Fibroblast of skin of abdomen (primary cell): Measurements from ENCODE around the gene TRIO.
A peak's percentile ranks its signal among the peaks of the same experiment; 100 is the strongest.

Experiments
- DNase-seq: peaks from one replicate; pipeline ENCODE4 v3.0.0-alpha.2; 2013

Gene TRIO

GRCh38 chr5:14305045-14305444 is 161.9 kb downstream of the TRIO start:
- DNase-seq: peak; percentile 54

- DNase-seq: no peak
Observed at GRCh38 chr5:14306329-14306815, 163.2 kb downstream of the TRIO start.

- no peak for DNase-seq
Observed at GRCh38 chr5:14308384-14309154, 165.4 kb downstream of the TRIO start.

- no peak for DNase-seq
Observed at GRCh38 chr5:14309199-14309598, 166.1 kb downstream of the TRIO start.

- no peak for DNase-seq
Observed at GRCh38 chr5:14309878-14310531, 166.9 kb downstream of the TRIO start.

GRCh38 chr5:14310901-14311300 is 167.8 kb downstream of the TRIO start:
- no peak for DNase-seq

GRCh38 chr5:14313986-14314690 is 171.0 kb downstream of the TRIO start:
- DNase-seq: no peak

GRCh38 chr5:14316471-14316870 is 173.3 kb downstream of the TRIO start:
- DNase-seq: peak; percentile 18

GRCh38 chr5:14319102-14319501 is 176.0 kb downstream of the TRIO start:
- no peak for DNase-seq

GRCh38 chr5:14321936-14322335 is 178.8 kb downstream of the TRIO start:
- peak; percentile 47 for DNase-seq

GRCh38 chr5:14322437-14323187 is 179.5 kb downstream of the TRIO start:
- DNase-seq: no peak

- no peak for DNase-seq
Observed at GRCh38 chr5:14323466-14323865, 180.3 kb downstream of the TRIO start.

GRCh38 chr5:14325369-14325768 is 182.2 kb downstream of the TRIO start:
- no peak for DNase-seq

GRCh38 chr5:14326035-14326903 is 183.1 kb downstream of the TRIO start:
- DNase-seq: no peak

GRCh38 chr5:14327624-14328023 is 184.5 kb downstream of the TRIO start:
- DNase-seq: peak; percentile 22

- DNase-seq: no peak
Observed at GRCh38 chr5:14328144-14328543, 185.0 kb downstream of the TRIO start.

- no peak for DNase-seq
Observed at GRCh38 chr5:14330291-14330690, 187.1 kb downstream of the TRIO start.

- DNase-seq: no peak
Observed at GRCh38 chr5:14330729-14331385, 187.7 kb downstream of the TRIO start.

GRCh38 chr5:14331386-14331781 is 188.2 kb downstream of the TRIO start:
- peak; percentile 39 for DNase-seq

GRCh38 chr5:14332038-14332631 is 189.0 kb downstream of the TRIO start:
- no peak for DNase-seq

- DNase-seq: no peak
Observed at GRCh38 chr5:14332746-14333145, 189.6 kb downstream of the TRIO start.
